Measurements from ENCODE around the gene RAP1GDS1.

GRCh38 chr4:98423009-98423408 lies 161.8 kb downstream of the RAP1GDS1 start:
- TF ChIP-seq EZH2phosphoT487 (IDR thresholded peaks at IDR 0.05; ENCODE audit: borderline replicate concordance, low read depth) = no peak
- no peak for TF ChIP-seq POLR2AphosphoS5 (IDR thresholded peaks at IDR 0.05; ENCODE audit: low read depth, low read length)
- no peak for TF ChIP-seq FOSL2 (IDR thresholded peaks at IDR 0.05; ENCODE audit: borderline replicate concordance, low read depth)
- no peak for TF ChIP-seq ELF1 (IDR thresholded peaks at IDR 0.05)
